KMS-11 (cell line): ENCODE results near the gene NEB.

Source experiments
- H2AFZ ChIP-seq: fragments of 200-600 bp; sonication (generic); 2 replicates; pipeline ENCODE4 v1.6.1; 2016; ENCODE audit warnings: antibody characterized with exemption, mixed run types, low read depth
- H3K27ac ChIP-seq: fragments of 200-600 bp; sonication (generic); 2 replicates; pipeline ENCODE4 v1.6.1; 2016; ENCODE audit warnings: mild to moderate bottlenecking, mixed run types
- H3K27me3 ChIP-seq: fragments of 200-600 bp; sonication (generic); 2 replicates; pipeline ENCODE4 v1.6.1; 2017; ENCODE audit warnings: mild to moderate bottlenecking, low read depth, mixed run types, moderate library complexity; ENCODE audit not compliant: insufficient read depth
- H3K36me3 ChIP-seq: fragments of 200-600 bp; sonication (generic); 2 replicates; pipeline ENCODE4 v1.6.1; 2017; ENCODE audit warnings: mild to moderate bottlenecking, mixed run types; ENCODE audit not compliant: insufficient read depth
- H3K4me1 ChIP-seq: fragments of 200-600 bp; sonication (generic); 2 replicates; pipeline ENCODE4 v1.6.1; 2016; ENCODE audit warnings: mild to moderate bottlenecking, low read depth, mixed run types; ENCODE audit not compliant: poor library complexity, severe bottlenecking
- H3K4me2 ChIP-seq: fragments of 200-600 bp; sonication (generic); 2 replicates; pipeline ENCODE4 v1.7.0; 2016; ENCODE audit warnings: mild to moderate bottlenecking, mixed run types
- H3K4me3 ChIP-seq: fragments of 200-600 bp; sonication (generic); IDR thresholded peaks from 2 replicates; pipeline ENCODE4 v1.6.1; 2017; ENCODE audit warnings: low read depth, low read length, mixed read lengths; ENCODE audit not compliant: insufficient read depth
- H3K79me2 ChIP-seq: fragments of 200-600 bp; sonication (generic); 2 replicates; pipeline ENCODE4 v1.6.1; 2016; ENCODE audit warnings: low read depth, mixed run types; ENCODE audit not compliant: insufficient read depth
- H3K9ac ChIP-seq: fragments of 200-600 bp; sonication (generic); 2 replicates; pipeline ENCODE4 v1.6.1; 2016; ENCODE audit warnings: mild to moderate bottlenecking, mixed run types
- H4K20me1 ChIP-seq: fragments of 200-600 bp; sonication (generic); 2 replicates; pipeline ENCODE4 v1.6.1; 2016; ENCODE audit warnings: mild to moderate bottlenecking, mixed run types; ENCODE audit not compliant: insufficient read depth
- TF ChIP-seq, protein P1 (sequence below): fragments of 200-600 bp; sonication (generic); conservative IDR thresholded peaks from 2 replicates; pipeline ENCODE4 v1.6.1; 2017; ENCODE audit warnings: low read depth, mild to moderate bottlenecking, antibody characterized with exemption, low read length, moderate library complexity, mixed read lengths

Gene NEB

GRCh38 chr2:151522556-151522955 is 211.7 kb downstream of the NEB start:
- no peaks in the 10 kb centered on the region for H3K36me3 ChIP-seq
- no peak overlapping the region for H3K4me3 ChIP-seq
- H3K27ac ChIP-seq: no peak overlapping the region
- no peak overlapping the region for H3K4me2 ChIP-seq
- H4K20me1 ChIP-seq: no peaks in the 10 kb centered on the region
- H3K79me2 ChIP-seq: no peaks in the 10 kb centered on the region
- no peaks in the 10 kb centered on the region for H3K27me3 ChIP-seq
- H3K4me1 ChIP-seq: no peaks in the 10 kb centered on the region
- no peak overlapping the region for H3K9ac ChIP-seq
- H2AFZ ChIP-seq: no peak overlapping the region
- TF ChIP-seq, protein P1, sequence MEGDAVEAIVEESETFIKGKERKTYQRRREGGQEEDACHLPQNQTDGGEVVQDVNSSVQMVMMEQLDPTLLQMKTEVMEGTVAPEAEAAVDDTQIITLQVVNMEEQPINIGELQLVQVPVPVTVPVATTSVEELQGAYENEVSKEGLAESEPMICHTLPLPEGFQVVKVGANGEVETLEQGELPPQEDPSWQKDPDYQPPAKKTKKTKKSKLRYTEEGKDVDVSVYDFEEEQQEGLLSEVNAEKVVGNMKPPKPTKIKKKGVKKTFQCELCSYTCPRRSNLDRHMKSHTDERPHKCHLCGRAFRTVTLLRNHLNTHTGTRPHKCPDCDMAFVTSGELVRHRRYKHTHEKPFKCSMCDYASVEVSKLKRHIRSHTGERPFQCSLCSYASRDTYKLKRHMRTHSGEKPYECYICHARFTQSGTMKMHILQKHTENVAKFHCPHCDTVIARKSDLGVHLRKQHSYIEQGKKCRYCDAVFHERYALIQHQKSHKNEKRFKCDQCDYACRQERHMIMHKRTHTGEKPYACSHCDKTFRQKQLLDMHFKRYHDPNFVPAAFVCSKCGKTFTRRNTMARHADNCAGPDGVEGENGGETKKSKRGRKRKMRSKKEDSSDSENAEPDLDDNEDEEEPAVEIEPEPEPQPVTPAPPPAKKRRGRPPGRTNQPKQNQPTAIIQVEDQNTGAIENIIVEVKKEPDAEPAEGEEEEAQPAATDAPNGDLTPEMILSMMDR: no peak

DNA sequence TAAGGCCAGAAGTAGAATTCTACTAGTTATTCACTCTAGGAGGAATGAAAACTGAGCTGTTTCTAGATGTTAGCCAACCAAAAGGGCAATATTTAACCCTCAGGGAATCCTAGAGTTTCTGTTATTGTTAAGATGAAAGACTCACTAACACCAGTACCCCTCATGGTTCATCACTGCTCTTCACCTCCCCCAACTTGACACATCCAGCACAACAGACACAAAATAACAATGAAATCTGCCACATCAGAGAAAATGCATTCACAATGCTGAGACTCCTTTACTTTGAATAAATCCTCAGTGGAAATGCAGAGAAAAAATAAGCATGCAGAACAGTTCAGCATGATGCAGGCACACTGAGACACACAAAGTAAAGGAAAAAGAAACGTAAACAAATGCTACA is 213.3 kb downstream of the NEB start:
- no peak overlapping the region for H3K4me2 ChIP-seq
- no peak overlapping the region for H3K27ac ChIP-seq
- no peaks in the 10 kb centered on the region for H3K4me1 ChIP-seq
- no peak overlapping the region for H3K4me3 ChIP-seq
- TF ChIP-seq, protein P1: no peak
- no peaks in the 10 kb centered on the region for H3K79me2 ChIP-seq
- H3K36me3 ChIP-seq: no peaks in the 10 kb centered on the region
- H3K27me3 ChIP-seq: no peaks in the 10 kb centered on the region
- no peaks in the 10 kb centered on the region for H4K20me1 ChIP-seq
- H3K9ac ChIP-seq: no peak overlapping the region
- no peak overlapping the region for H2AFZ ChIP-seq

GRCh38 chr2:151518802-151519201 is 215.5 kb downstream of the NEB start:
- Histone ChIP-seq H3K4me1 (no peaks in the 10 kb centered on the region), H3K9ac (no peak overlapping the region), H3K36me3 (no peaks in the 10 kb centered on the region), H3K27me3 (no peaks in the 10 kb centered on the region), H3K4me2 (no peak overlapping the region), H4K20me1 (no peaks in the 10 kb centered on the region), H3K79me2 (no peaks in the 10 kb centered on the region), H3K4me3 (no peak overlapping the region), H2AFZ (no peak overlapping the region), H3K27ac (no peak overlapping the region)
- TF ChIP-seq, protein P1: no peak

GRCh38 chr2:151508519-151508918 is 225.8 kb downstream of the NEB start:
- Histone ChIP-seq H3K4me2 (no peak overlapping the region), H4K20me1 (no peaks in the 10 kb centered on the region), H3K9ac (no peak overlapping the region), H3K36me3 (no peaks in the 10 kb centered on the region), H3K4me1 (no peaks in the 10 kb centered on the region), H2AFZ (no peak overlapping the region), H3K27ac (no peak overlapping the region), H3K79me2 (no peaks in the 10 kb centered on the region), H3K27me3 (no peaks in the 10 kb centered on the region), H3K4me3 (no peak overlapping the region)
- TF ChIP-seq, protein P1: no peak
